MCF 10A (cell line): ENCODE results near the gene WDFY2. TPM values are rescaled to one million over a fixed set of nuclear protein-coding genes. Genes with fewer than 3 reads are reported as not detected.
"Not testable (repeated sequence)": the region's sequence is repeated elsewhere in the genome, so short reads cannot be mapped to it uniquely, and the experiment has no call there.

Experiments used
- BruUV-seq: library from RNA; stranded (reverse); fragments of 400-500 nt; replicated peaks from 2 replicates; lab custom pipeline; 2021; lab: Mats Ljungman, UMichigan
- CTCF ChIA-PET: fragments of 300-600 bp; sonication (Branson Sonifier 250); formaldehyde crosslinking; extraction: SDS; loops from one replicate; lab custom pipeline; 2021; ENCODE audit warnings: antibody characterized with exemption, inconsistent platforms; lab: Yijun Ruan, JAX
- POLR2A ChIA-PET: fragments of 300-600, 350-650 bp; sonication (Branson Sonifier 250); formaldehyde crosslinking; extraction: SDS; loops from one replicate; lab custom pipeline; 2020; ENCODE audit warnings: antibody characterized with exemption, inconsistent platforms; lab: Yijun Ruan, JAX
- DNase-seq: peaks from one replicate; pipeline ENCODE4 v3.0.0-alpha.2; 2018; ENCODE audit not compliant: unreplicated experiment
- H3K27ac Mint-ChIP-seq: one replicate; pipeline ENCODE4 v1.8.0; 2022; ENCODE audit warnings: mild to moderate bottlenecking, low read depth, mixed read lengths; ENCODE audit not compliant: unreplicated experiment
- H3K27me3 Mint-ChIP-seq: one replicate; pipeline ENCODE4 v1.8.0; 2022; ENCODE audit warnings: mixed read lengths; ENCODE audit not compliant: insufficient read depth, unreplicated experiment
- H3K36me3 Mint-ChIP-seq: one replicate; pipeline ENCODE4 v1.8.0; 2022; ENCODE audit warnings: mild to moderate bottlenecking, moderate library complexity, mixed read lengths; ENCODE audit not compliant: insufficient read depth, unreplicated experiment
- H3K4me1 Mint-ChIP-seq: one replicate; pipeline ENCODE4 v1.8.0; 2022; ENCODE audit warnings: mixed read lengths; ENCODE audit not compliant: insufficient read depth, unreplicated experiment
- H3K4me3 Mint-ChIP-seq: one replicate; pipeline ENCODE4 v1.8.0; 2022; ENCODE audit warnings: mild to moderate bottlenecking, moderate library complexity, mixed read lengths; ENCODE audit not compliant: unreplicated experiment
- H3K9me3 Mint-ChIP-seq: one replicate; pipeline ENCODE4 v1.8.0; 2022; ENCODE audit warnings: mixed read lengths; ENCODE audit not compliant: unreplicated experiment
- CTCF ChIP-seq: fragments of 200-600 bp; IDR thresholded peaks from one replicate; pipeline ENCODE4 v1.8.0; 2022; ENCODE audit warnings: antibody characterized with exemption, mild to moderate bottlenecking; ENCODE audit not compliant: unreplicated experiment
- intact Hi-C: fragments of 100-400 bp; cut with micrococcal nuclease; formaldehyde crosslinking; loops from 2 replicates; pipeline ENCODE4 v1.14.1; 2022
- total RNA-seq: library from RNA; stranded (reverse); gene quantifications from 2 replicates; pipeline ENCODE4 v1.2.3, GENCODE V29; 2022

The WDFY2 gene
- total RNA-seq, 1 experiment from 2014 or later = 56.2 TPM

- Mint-ChIP-seq H3K36me3 (peaks cover 6% of the 10 kb centered on the region), H3K4me3 (peak overlapping the region; percentile 61), H3K27ac (peak overlapping the region; percentile 77), H3K27me3 (no peaks in the 10 kb centered on the region), H3K4me1 (peaks cover 58% of the 10 kb centered on the region), H3K9me3 (no peaks in the 10 kb centered on the region)
- BruUV-seq = TSS peak; percentile 51
- intact Hi-C loops = no loop called here
- POLR2A ChIA-PET = interaction anchor here (0.5 to 2.8 kb wide), 23 partner anchors 12 to 204 kb away, joined by 3 to 50 read pairs (median 5); partner anchors contain the start of gene INTS6
- CTCF ChIA-PET = interaction anchor here (0.7 to 2.4 kb wide), 7 partner anchors 8 to 208 kb away, joined by 3 to 13 read pairs (median 3); no protein-coding TSS in a partner anchor
- DNase-seq = no peak
- no peak for TF ChIP-seq CTCF
Measured at GRCh38 chr13:51590231-51590970, 6.1 kb downstream of the WDFY2 start.

- ChIA-PET POLR2A (interaction anchor here (0.5 to 2.8 kb wide), 18 partner anchors 11 to 203 kb away, joined by 3 to 50 read pairs (median 5); partner anchors contain the start of gene INTS6), CTCF (interaction anchor here (0.6 to 2.4 kb wide), 8 partner anchors 8 to 207 kb away, joined by 3 to 13 read pairs (median 4); no protein-coding TSS in a partner anchor)
- peak; percentile 91 for DNase-seq
- Mint-ChIP-seq H3K4me3 (peak overlapping the region; percentile 61), H3K9me3 (no peaks in the 10 kb centered on the region), H3K27me3 (no peaks in the 10 kb centered on the region), H3K4me1 (peaks cover 59% of the 10 kb centered on the region), H3K36me3 (peaks cover 6% of the 10 kb centered on the region), H3K27ac (peak overlapping the region; percentile 77)
- TF ChIP-seq CTCF = no peak
- BruUV-seq = no TSS peak
- intact Hi-C loops = no loop called here
Measured at GRCh38 chr13:51590971-51591627, 6.8 kb downstream of the WDFY2 start.

- peaks cover 63% of the 10 kb centered on the region for H3K4me1 Mint-ChIP-seq
- H3K27ac Mint-ChIP-seq = peak overlapping the region; percentile 77
- H3K4me3 Mint-ChIP-seq = peak overlapping the region; percentile 61
- DNase-seq, H3K36me3 Mint-ChIP-seq, H3K27me3 Mint-ChIP-seq, BruUV-seq, H3K9me3 Mint-ChIP-seq, intact Hi-C loops: not testable (repeated sequence)
- POLR2A ChIA-PET = interaction anchor here (1.0 to 1.8 kb wide), 6 partner anchors 15 to 140 kb away, joined by 3 to 5 read pairs (median 4); no protein-coding TSS in a partner anchor
- CTCF ChIA-PET = interaction anchor here (1.0 to 1.6 kb wide), 4 partner anchors 9 to 206 kb away, joined by 3 to 5 read pairs (median 3); no protein-coding TSS in a partner anchor
Measured at GRCh38 chr13:51591938-51592337, 7.7 kb downstream of the WDFY2 start.

- peaks cover 38% of the 10 kb centered on the region for H3K4me1 Mint-ChIP-seq
- H3K9me3 Mint-ChIP-seq = no peaks in the 10 kb centered on the region
- no peak overlapping the region for H3K4me3 Mint-ChIP-seq
- no TSS peak for BruUV-seq
- POLR2A ChIA-PET = interaction anchor here (0.6 to 4.3 kb wide), 5 partner anchors 8 to 794 kb away, joined by 3 to 26 read pairs (median 6); partner anchors contain the start of gene INTS6
- H3K27me3 Mint-ChIP-seq = no peaks in the 10 kb centered on the region
- H3K36me3 Mint-ChIP-seq = no peaks in the 10 kb centered on the region
- intact Hi-C loops = no loop called here
- DNase-seq = no peak
- CTCF ChIA-PET = interaction anchor here (1.2 to 1.4 kb wide), 2 partner anchors 9 to 21 kb away, joined by 3 to 8 read pairs; no protein-coding TSS in a partner anchor
- TF ChIP-seq CTCF = no peak
- peak overlapping the region; percentile 86 for H3K27ac Mint-ChIP-seq
Measured at GRCh38 chr13:51594432-51594831, 10.2 kb downstream of the WDFY2 start.
